Astrocyte (in vitro differentiated cells and primary cell): ENCODE measurements around the gene UBE2F. TPM values are rescaled to one million over a fixed set of nuclear protein-coding genes. Genes with fewer than 3 reads are reported as not detected.

Experiments used
- DNase-seq: peaks from one replicate; pipeline ENCODE4 v3.0.0-alpha.2; 2010; ENCODE audit warnings: low read depth
- FAIRE-seq: peaks from 2 replicates; lab custom pipeline; 2011; peaks lifted over from hg19 to GRCh38; lab: Jason Lieb, UNC
- H2AFZ ChIP-seq: 2 replicates; pipeline ENCODE4 v1.6.0; 2012; ENCODE audit warnings: low read depth, low read length, inconsistent platforms
- H3K27ac ChIP-seq: 2 replicates; pipeline ENCODE4 v1.5.1; 2011; ENCODE audit warnings: low read depth, low read length, inconsistent platforms
- H3K27me3 ChIP-seq: 2 replicates; pipeline ENCODE4 v1.6.0; 2011; ENCODE audit warnings: low read length, inconsistent platforms; ENCODE audit not compliant: insufficient read depth
- H3K36me3 ChIP-seq: 2 replicates; pipeline ENCODE4 v1.5.1; 2011; ENCODE audit warnings: low read length, inconsistent platforms; ENCODE audit not compliant: insufficient read depth
- H3K4me1 ChIP-seq: 2 replicates; pipeline ENCODE4 v1.5.1; 2011; ENCODE audit warnings: low read length, inconsistent platforms; ENCODE audit not compliant: insufficient read depth
- H3K4me2 ChIP-seq: 2 replicates; pipeline ENCODE4 v1.6.0; 2012; ENCODE audit warnings: low read length, inconsistent platforms
- H3K4me3 ChIP-seq: 2 replicates; pipeline ENCODE4 v1.5.1; 2011; ENCODE audit warnings: low read depth, mild to moderate bottlenecking, low read length, inconsistent platforms; ENCODE audit not compliant: insufficient read depth
- H3K79me2 ChIP-seq: 2 replicates; pipeline ENCODE4 v1.6.0; 2012; ENCODE audit warnings: mild to moderate bottlenecking, low read length, inconsistent platforms; ENCODE audit not compliant: insufficient read depth
- H3K9ac ChIP-seq: 2 replicates; pipeline ENCODE4 v1.6.0; 2012; ENCODE audit warnings: mild to moderate bottlenecking, low read length, inconsistent platforms
- H3K9me3 ChIP-seq: 2 replicates; pipeline ENCODE4 v1.5.1; 2012; ENCODE audit warnings: low read depth, mild to moderate bottlenecking, low read length, inconsistent platforms; ENCODE audit not compliant: insufficient read depth
- H4K20me1 ChIP-seq: 2 replicates; pipeline ENCODE4 v1.6.0; 2012; ENCODE audit warnings: low read length, inconsistent platforms; ENCODE audit not compliant: insufficient read depth
- H3K27ac Mint-ChIP-seq: one replicate; pipeline ENCODE4 v1.8.0; 2021; ENCODE audit warnings: mild to moderate bottlenecking, mixed read lengths; ENCODE audit not compliant: unreplicated experiment
- H3K27me3 Mint-ChIP-seq: one replicate; pipeline ENCODE4 v1.8.0; 2021; ENCODE audit warnings: low read depth, mixed read lengths; ENCODE audit not compliant: unreplicated experiment
- H3K36me3 Mint-ChIP-seq: one replicate; pipeline ENCODE4 v1.8.0; 2021; ENCODE audit warnings: low read depth, mixed read lengths; ENCODE audit not compliant: unreplicated experiment
- H3K4me1 Mint-ChIP-seq: one replicate; pipeline ENCODE4 v1.8.0; 2021; ENCODE audit warnings: low read depth, mixed read lengths; ENCODE audit not compliant: unreplicated experiment
- H3K4me3 Mint-ChIP-seq: one replicate; pipeline ENCODE4 v1.8.0; 2021; ENCODE audit warnings: mild to moderate bottlenecking, moderate library complexity, mixed read lengths; ENCODE audit not compliant: unreplicated experiment
- H3K9me3 Mint-ChIP-seq: one replicate; pipeline ENCODE4 v1.8.0; 2021; ENCODE audit warnings: mild to moderate bottlenecking, mixed read lengths; ENCODE audit not compliant: unreplicated experiment
- EZH2 ChIP-seq: IDR thresholded peaks from 2 replicates; pipeline ENCODE4 v1.6.1; 2012; ENCODE audit warnings: mild to moderate bottlenecking, low read length, inconsistent platforms; ENCODE audit not compliant: insufficient read depth
- total RNA-seq: library from RNA; stranded (reverse); gene quantifications from 2 replicates; pipeline ENCODE4 v1.2.1, GENCODE V29; 2021
- TF ChIP-seq, protein P1 (sequence below): IDR thresholded peaks from 2 replicates; pipeline ENCODE4 v1.5.1; 2011; ENCODE audit warnings: low read depth, mild to moderate bottlenecking, inconsistent platforms, low read length, moderate library complexity; ENCODE audit not compliant: insufficient read depth

Gene UBE2F
- total RNA-seq, 1 donor from 2014 or later, result 67.1 TPM

DNA sequence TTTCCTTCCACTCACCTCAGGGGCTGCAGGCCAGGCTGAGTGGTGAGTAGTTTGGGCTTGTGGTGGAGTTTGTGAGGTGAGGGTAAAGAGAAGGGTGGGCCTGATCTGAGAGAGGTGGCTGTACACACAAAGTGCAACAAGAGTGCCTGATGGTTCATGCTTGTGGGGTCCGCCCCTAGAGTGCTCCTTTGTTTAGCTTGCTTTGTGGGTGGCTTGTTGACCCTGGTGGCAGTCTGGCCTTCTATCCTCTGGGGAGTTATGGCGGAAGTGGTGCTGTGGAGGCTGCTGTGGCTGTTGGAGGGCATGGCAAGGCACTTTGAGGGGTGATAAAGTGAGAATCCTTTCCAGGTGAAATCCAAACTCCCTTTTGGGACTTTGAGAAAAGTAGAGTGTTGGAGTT, 10.6 kb downstream of the UBE2F start:
- H3K4me1 Mint-ChIP-seq, result peaks cover 11% of the 10 kb centered on the region
- peak overlapping the region; percentile 26 for H3K27ac Mint-ChIP-seq
- Histone ChIP-seq H3K36me3 (peaks cover 4% of the 10 kb centered on the region), H3K4me1 (no peaks in the 10 kb centered on the region), H3K27ac (no peak overlapping the region), H2AFZ (no peak overlapping the region), H4K20me1 (peaks cover 88% of the 10 kb centered on the region), H3K9ac (no peak overlapping the region), H3K4me3 (no peak overlapping the region), H3K4me2 (no peak overlapping the region), H3K27me3 (no peaks in the 10 kb centered on the region), H3K79me2 (peaks cover 89% of the 10 kb centered on the region), H3K9me3 (no peaks in the 10 kb centered on the region)
- TF ChIP-seq EZH2, result no peak
- TF ChIP-seq, protein P1, sequence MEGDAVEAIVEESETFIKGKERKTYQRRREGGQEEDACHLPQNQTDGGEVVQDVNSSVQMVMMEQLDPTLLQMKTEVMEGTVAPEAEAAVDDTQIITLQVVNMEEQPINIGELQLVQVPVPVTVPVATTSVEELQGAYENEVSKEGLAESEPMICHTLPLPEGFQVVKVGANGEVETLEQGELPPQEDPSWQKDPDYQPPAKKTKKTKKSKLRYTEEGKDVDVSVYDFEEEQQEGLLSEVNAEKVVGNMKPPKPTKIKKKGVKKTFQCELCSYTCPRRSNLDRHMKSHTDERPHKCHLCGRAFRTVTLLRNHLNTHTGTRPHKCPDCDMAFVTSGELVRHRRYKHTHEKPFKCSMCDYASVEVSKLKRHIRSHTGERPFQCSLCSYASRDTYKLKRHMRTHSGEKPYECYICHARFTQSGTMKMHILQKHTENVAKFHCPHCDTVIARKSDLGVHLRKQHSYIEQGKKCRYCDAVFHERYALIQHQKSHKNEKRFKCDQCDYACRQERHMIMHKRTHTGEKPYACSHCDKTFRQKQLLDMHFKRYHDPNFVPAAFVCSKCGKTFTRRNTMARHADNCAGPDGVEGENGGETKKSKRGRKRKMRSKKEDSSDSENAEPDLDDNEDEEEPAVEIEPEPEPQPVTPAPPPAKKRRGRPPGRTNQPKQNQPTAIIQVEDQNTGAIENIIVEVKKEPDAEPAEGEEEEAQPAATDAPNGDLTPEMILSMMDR, result no peak
- H3K36me3 Mint-ChIP-seq, result peaks cover 20% of the 10 kb centered on the region
- FAIRE-seq, result no peak
- H3K4me3 Mint-ChIP-seq, result no peak overlapping the region
- no peaks in the 10 kb centered on the region for H3K27me3 Mint-ChIP-seq
- H3K9me3 Mint-ChIP-seq, result no peaks in the 10 kb centered on the region
- DNase-seq, result no peak

DNA sequence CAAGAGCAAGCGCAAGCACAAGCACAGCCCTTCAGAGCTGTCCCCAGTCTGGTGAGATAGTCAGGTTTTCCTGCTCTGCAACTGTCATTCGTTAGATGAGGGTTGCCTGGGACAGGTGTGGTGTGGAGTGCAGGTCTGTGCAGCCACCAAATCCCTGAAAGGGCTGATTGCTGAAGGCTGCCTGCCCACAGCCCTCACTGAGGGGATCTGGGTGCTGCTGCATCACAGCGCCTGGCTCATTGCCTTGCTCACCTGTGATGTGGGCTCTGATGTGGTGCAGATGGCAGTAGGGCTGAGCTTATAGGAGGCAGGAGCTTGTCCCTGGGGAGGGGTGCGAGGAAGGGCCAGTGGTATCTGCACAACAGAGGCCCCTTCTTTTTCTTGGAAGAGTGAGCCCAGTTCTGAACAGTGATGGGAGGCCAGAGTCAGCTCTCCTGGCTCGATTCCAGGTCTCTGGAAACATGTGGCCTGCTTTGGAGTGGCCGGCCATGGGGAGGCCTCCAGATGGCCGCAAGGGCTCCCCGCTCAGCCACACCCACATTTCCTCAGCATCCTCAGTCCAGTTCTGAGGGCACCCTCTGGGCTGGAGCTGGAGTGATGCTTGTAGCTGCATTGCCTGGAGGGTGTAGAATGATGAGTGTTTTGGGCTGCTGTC, 11.4 kb downstream of the UBE2F start:
- Histone ChIP-seq H3K79me2 (peaks cover 90% of the 10 kb centered on the region), H3K9ac (no peak overlapping the region), H3K27ac (no peak overlapping the region), H3K9me3 (no peaks in the 10 kb centered on the region), H2AFZ (no peak overlapping the region), H3K4me1 (no peaks in the 10 kb centered on the region), H3K4me2 (no peak overlapping the region), H3K36me3 (peaks cover 4% of the 10 kb centered on the region), H3K27me3 (no peaks in the 10 kb centered on the region), H4K20me1 (peaks cover 90% of the 10 kb centered on the region), H3K4me3 (no peak overlapping the region)
- Mint-ChIP-seq H3K9me3 (no peaks in the 10 kb centered on the region), H3K4me1 (peaks cover 11% of the 10 kb centered on the region), H3K27me3 (no peaks in the 10 kb centered on the region), H3K4me3 (no peak overlapping the region), H3K27ac (no peak overlapping the region), H3K36me3 (peaks cover 20% of the 10 kb centered on the region)
- TF ChIP-seq, protein P1, result no peak
- TF ChIP-seq EZH2, result no peak
- FAIRE-seq (no peak), DNase-seq (no peak)

DNA sequence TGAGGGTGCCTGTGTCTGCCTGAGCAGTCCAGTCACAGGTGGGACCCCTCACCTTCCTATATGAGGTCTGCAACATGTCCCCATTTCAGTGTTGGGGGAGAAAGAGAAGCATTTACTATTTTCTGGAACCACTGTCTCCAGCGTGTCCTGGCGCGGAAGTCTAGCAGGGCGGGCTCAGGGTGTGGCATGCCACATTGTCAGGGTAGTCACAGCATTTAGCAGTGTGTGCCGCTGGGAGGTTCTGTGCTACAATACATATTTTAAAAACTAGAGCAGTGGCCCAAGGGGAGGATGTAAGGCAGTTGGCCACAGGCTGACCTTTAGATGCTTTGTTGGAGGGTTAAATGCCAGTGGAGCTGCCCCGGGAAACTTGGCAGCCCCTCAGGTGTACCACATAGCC, 12.5 kb downstream of the UBE2F start:
- Histone ChIP-seq H3K4me2 (no peak overlapping the region), H4K20me1 (peaks cover 93% of the 10 kb centered on the region), H3K9ac (no peak overlapping the region), H3K4me3 (no peak overlapping the region), H3K79me2 (peaks cover 93% of the 10 kb centered on the region), H3K4me1 (no peaks in the 10 kb centered on the region), H3K27ac (no peak overlapping the region), H3K27me3 (no peaks in the 10 kb centered on the region), H3K9me3 (no peaks in the 10 kb centered on the region), H2AFZ (no peak overlapping the region), H3K36me3 (peaks cover 4% of the 10 kb centered on the region)
- Mint-ChIP-seq H3K36me3 (peaks cover 17% of the 10 kb centered on the region), H3K4me1 (peaks cover 15% of the 10 kb centered on the region), H3K27ac (no peak overlapping the region), H3K27me3 (no peaks in the 10 kb centered on the region), H3K4me3 (no peak overlapping the region), H3K9me3 (no peaks in the 10 kb centered on the region)
- DNase-seq (no peak), FAIRE-seq (no peak)
- TF ChIP-seq, protein P1, result no peak
- TF ChIP-seq EZH2, result no peak
